ENCODE data around the gene KRT28.

DNA sequence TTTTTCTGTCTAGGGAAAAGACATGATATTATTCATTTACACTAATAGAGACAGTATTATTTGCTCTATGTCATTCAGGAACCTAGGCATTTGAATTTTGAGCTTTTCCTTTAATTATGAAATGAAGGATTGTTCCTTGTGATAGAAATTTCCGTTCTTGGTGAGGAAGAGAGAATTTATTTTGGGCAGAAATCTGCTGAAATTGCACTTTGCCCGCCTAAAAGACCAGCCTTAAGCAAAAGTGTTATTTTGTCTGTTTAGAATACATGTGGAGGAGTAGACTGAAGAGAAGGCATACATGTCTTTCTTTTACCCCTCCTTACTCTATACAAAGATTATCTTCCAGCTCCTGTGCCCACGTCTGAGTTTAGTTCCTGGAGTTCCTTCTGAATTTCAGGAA lies 39.4 kb upstream of the KRT28 start:
- TF ChIP-seq, protein P1, sequence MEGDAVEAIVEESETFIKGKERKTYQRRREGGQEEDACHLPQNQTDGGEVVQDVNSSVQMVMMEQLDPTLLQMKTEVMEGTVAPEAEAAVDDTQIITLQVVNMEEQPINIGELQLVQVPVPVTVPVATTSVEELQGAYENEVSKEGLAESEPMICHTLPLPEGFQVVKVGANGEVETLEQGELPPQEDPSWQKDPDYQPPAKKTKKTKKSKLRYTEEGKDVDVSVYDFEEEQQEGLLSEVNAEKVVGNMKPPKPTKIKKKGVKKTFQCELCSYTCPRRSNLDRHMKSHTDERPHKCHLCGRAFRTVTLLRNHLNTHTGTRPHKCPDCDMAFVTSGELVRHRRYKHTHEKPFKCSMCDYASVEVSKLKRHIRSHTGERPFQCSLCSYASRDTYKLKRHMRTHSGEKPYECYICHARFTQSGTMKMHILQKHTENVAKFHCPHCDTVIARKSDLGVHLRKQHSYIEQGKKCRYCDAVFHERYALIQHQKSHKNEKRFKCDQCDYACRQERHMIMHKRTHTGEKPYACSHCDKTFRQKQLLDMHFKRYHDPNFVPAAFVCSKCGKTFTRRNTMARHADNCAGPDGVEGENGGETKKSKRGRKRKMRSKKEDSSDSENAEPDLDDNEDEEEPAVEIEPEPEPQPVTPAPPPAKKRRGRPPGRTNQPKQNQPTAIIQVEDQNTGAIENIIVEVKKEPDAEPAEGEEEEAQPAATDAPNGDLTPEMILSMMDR (conservative IDR thresholded peaks at IDR 0.05 in 1 of 2, IDR thresholded peaks at IDR 0.05 in 1 of 2; ENCODE audit: low read depth in 1 of 2, low read length in 2 of 2) = no peak
- TF ChIP-seq EZH2 (IDR thresholded peaks at IDR 0.05; ENCODE audit: low read length, missing control alignments) = no peak

Data from fibroblast of lung (primary cell).